ENCODE results near the gene TCL1A. TPM values are rescaled to one million over a fixed set of nuclear protein-coding genes. Genes with fewer than 3 reads are reported as not detected.

Gene TCL1A
- total RNA-seq, 1 experiment from 2014 or later: 0.30 TPM

GRCh38 chr14:95691591-95691990, 22.3 kb downstream of the TCL1A start:
- no TSS peak for BruUV-seq (replicated peaks)
- CTCF ChIA-PET: no interaction called here
- TF ChIP-seq ATF3 (IDR thresholded peaks at IDR 0.05): no peak
- no peak for TF ChIP-seq RAD21 (IDR thresholded peaks at IDR 0.05; ENCODE audit: low read depth)
- TF ChIP-seq POLR2A (IDR thresholded peaks at IDR 0.05; ENCODE audit: borderline replicate concordance, extremely low read depth, insufficient read depth, insufficient read length): no peak
- TF ChIP-seq FOSL1 (IDR thresholded peaks at IDR 0.05; ENCODE audit: low read depth): no peak
- TF ChIP-seq CBX3 (IDR thresholded peaks at IDR 0.05; ENCODE audit: low read depth): no peak
- no peak for TF ChIP-seq YY1 (IDR thresholded peaks at IDR 0.05; ENCODE audit: extremely low read depth, insufficient replicate concordance, low read depth, low read length)
- no peak for TF ChIP-seq JUND (IDR thresholded peaks at IDR 0.05)
- no peak for TF ChIP-seq CEBPB (IDR thresholded peaks at IDR 0.05; ENCODE audit: low read depth)
- no peak for TF ChIP-seq SIN3A (IDR thresholded peaks at IDR 0.05; ENCODE audit: low read depth)
- no peak for TF ChIP-seq POLR2AphosphoS5 (IDR thresholded peaks at IDR 0.05; ENCODE audit: low read depth, low read length)
- no peak for TF ChIP-seq EGR1 (IDR thresholded peaks at IDR 0.05; ENCODE audit: low read depth)
- no peak for TF ChIP-seq EZH2 (IDR thresholded peaks at IDR 0.05)
- no peak for TF ChIP-seq EZH2phosphoT487 (IDR thresholded peaks at IDR 0.05; ENCODE audit: borderline replicate concordance)
- TF ChIP-seq CTCF (IDR thresholded peaks at IDR 0.05 in 2 of 3, conservative IDR thresholded peaks at IDR 0.05 in 1 of 3; ENCODE audit: borderline replicate concordance in 1 of 3, insufficient read depth in 1 of 3, low read depth in 2 of 3, low read length in 2 of 3): no peak
- TF ChIP-seq MAX (IDR thresholded peaks at IDR 0.05): no peak
- TF ChIP-seq SP1 (IDR thresholded peaks at IDR 0.05; ENCODE audit: low read depth): no peak
- TF ChIP-seq ZFX (IDR thresholded peaks at IDR 0.05): no peak
- TF ChIP-seq TCF7L2 (IDR thresholded peaks at IDR 0.05; ENCODE audit: borderline replicate concordance, extremely low read depth, insufficient read depth, insufficient read length): no peak
- TF ChIP-seq REST (IDR thresholded peaks at IDR 0.05; ENCODE audit: low read depth): no peak
- no peak for TF ChIP-seq ZBTB33 (IDR thresholded peaks at IDR 0.05; ENCODE audit: extremely low read depth, insufficient replicate concordance, low read length)

More at GRCh38 chr14:95691591-95691990, 22.3 kb downstream of the TCL1A start:
- Histone ChIP-seq H2AFZ (ENCODE audit: low read depth, low read length, poor library complexity, severe bottlenecking) (no peak overlapping the region), H3K4me3 (replicated peaks in 1 of 2; ENCODE audit: low read depth in 1 of 2, low read length in 2 of 2) (no peak overlapping the region), H3K27ac (ENCODE audit: low read depth, low read length) (no peak overlapping the region), H3K9ac (ENCODE audit: low read length) (no peak overlapping the region), H3K9me3 (ENCODE audit: control insufficient read depth in 1 of 2, insufficient read depth in 1 of 2, low read depth in 1 of 2, low read length in 2 of 2) (no peaks in the 10 kb centered on the region), H3K36me3 (ENCODE audit: control insufficient read depth in 1 of 2, insufficient read depth in 2 of 2, low read length in 2 of 2) (no peaks in the 10 kb centered on the region), H3K4me2 (ENCODE audit: low read length) (no peak overlapping the region), H4K20me1 (ENCODE audit: insufficient read depth) (no peaks in the 10 kb centered on the region), H3K9me2 (ENCODE audit: insufficient read depth) (no peaks in the 10 kb centered on the region), H3K4me1 (ENCODE audit: control insufficient read depth in 1 of 2, insufficient read depth in 2 of 2, low read length in 2 of 2) (peaks cover 0 to 1% of the 10 kb centered on the region in 2 experiments; a peak in 1 of 4 replicates), H3K27me3 (ENCODE audit: insufficient read depth, low read length) (peaks cover 17% of the 10 kb centered on the region), H3K79me2 (ENCODE audit: insufficient read depth, low read length) (no peaks in the 10 kb centered on the region)
- RAD21 ChIA-PET (ENCODE audit: low non-redundant PET in 1 of 2, low total read pairs in 2 of 2, uncharacterized antibody in 2 of 2, unreplicated experiment in 2 of 2): no interaction called here
- DNase-seq (ENCODE audit: low read depth, low spot score) (no peak), ATAC-seq (no peak)
- intact Hi-C loops (cut with micrococcal nuclease): no loop called here
- POLR2A ChIA-PET: no interaction called here

All from HCT116 (cell line).